Urothelium cell line (cell line): Measurements from ENCODE around the gene SLC2A1.

ENCODE experiments used
- DNase-seq: peaks from one replicate; pipeline ENCODE4 v3.0.0; 2011; ENCODE audit warnings: low spot score, mixed read lengths
- FAIRE-seq: peaks from 2 replicates; lab custom pipeline; 2011; peaks lifted over from hg19 to GRCh38; lab: Jason Lieb, UNC

SLC2A1 gene

GRCh38 chr1:42961312-42962091, 2.8 kb upstream of the SLC2A1 start:
- DNase-seq (no peak), FAIRE-seq (peak; percentile 79)

DNA sequence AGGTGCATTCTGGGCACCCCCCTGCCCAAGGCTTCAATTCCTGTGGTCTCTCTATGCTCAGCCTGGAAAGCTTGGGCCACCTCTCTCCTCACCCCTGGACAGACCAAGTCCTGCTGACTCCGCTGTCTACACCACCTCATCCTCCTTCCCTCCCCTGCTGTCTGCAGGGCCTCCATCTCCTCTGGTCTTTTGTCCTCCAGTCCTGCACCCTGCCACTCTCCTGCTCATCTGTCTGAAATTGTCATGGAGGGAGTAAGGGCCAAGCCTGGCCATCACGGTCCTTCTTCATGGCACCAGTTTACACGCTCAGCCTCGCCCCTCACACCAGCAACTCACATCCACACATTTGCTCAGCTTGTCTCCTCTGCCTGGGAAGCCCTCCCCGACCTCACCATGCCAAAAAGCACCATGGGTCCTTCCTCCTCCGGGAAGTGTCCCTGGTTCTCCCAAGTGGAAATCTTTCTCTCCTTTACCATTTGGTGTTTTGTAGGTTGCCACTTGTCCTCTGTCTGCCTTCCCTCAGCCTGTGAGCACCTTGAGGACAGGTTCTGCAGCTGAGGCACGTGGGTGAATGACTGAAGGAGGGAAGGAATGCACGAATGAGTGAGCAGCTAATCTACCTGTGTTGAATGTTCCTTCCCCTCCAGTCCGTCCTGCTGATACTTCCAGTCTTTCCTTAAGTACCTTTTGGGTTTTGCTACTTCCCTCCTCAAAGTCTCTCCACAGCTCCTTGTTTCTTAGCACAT, 2.1 kb upstream of the SLC2A1 start:
- DNase-seq = no peak
- FAIRE-seq = no peak

DNA sequence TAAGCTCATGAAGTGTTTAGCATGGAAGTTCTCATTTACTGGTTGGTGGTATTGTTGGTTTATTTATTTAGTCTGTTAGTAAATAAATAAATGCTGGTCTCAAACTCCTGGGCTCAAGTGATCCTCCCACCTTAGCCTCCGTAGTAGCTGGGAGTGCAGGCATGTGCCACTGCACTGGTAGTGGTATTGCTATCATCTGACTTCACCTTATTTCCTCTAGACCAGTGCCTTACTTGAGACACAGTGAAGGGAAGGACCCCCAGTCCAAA, 1.4 kb upstream of the SLC2A1 start:
- FAIRE-seq (no peak), DNase-seq (no peak)

- FAIRE-seq = peak; percentile 5
These were observed 684 bp downstream of the SLC2A1 start for GRCh38 chr1:42957880-42958487.

GRCh38 chr1:42957229-42957879, 1.3 kb downstream of the SLC2A1 start:
- DNase-seq = no peak
- no peak for FAIRE-seq

More at GRCh38 chr1:42957880-42958487, 684 bp downstream of the SLC2A1 start:
- peak; percentile 93 for DNase-seq

- no peak for FAIRE-seq
- DNase-seq = no peak
These were observed 1.9 kb downstream of the SLC2A1 start for GRCh38 chr1:42956739-42957138.

DNA sequence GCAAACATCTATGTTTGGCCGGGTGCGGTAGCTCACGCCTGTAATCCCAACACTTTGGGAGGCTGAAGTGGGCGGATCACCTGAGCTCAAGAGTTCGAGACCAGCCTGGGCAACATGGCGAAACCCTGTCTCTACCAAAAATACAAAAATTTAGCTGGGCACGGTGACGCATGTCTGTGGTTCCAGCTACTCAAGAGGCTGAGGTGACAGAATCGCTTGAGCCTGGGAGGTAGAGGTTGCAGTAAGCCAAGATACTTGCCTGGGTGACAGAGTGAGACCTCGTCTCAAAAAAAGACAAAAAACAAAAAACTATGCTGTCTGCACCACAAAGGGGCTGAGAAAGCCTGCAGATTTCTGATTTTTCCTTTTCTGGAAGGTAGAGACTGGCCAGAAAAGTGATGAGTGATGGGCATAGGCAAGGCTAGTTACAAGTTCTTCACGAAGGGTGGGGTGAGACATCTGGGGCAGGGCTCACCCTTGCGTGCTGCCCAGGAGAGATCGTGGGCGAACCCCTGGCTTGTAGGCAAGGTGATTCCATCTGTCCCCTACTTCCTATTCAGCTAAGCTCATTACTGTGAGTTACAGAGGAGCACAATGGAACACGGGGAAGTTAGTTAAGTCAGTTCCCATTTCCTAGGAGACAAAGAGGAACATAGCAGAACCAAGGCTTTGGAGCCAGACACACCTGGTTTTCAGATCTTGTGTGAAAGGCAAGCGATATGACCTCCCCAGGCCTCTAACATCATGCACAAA, 3.2 kb downstream of the SLC2A1 start:
- DNase-seq = no peak
- no peak for FAIRE-seq

DNA sequence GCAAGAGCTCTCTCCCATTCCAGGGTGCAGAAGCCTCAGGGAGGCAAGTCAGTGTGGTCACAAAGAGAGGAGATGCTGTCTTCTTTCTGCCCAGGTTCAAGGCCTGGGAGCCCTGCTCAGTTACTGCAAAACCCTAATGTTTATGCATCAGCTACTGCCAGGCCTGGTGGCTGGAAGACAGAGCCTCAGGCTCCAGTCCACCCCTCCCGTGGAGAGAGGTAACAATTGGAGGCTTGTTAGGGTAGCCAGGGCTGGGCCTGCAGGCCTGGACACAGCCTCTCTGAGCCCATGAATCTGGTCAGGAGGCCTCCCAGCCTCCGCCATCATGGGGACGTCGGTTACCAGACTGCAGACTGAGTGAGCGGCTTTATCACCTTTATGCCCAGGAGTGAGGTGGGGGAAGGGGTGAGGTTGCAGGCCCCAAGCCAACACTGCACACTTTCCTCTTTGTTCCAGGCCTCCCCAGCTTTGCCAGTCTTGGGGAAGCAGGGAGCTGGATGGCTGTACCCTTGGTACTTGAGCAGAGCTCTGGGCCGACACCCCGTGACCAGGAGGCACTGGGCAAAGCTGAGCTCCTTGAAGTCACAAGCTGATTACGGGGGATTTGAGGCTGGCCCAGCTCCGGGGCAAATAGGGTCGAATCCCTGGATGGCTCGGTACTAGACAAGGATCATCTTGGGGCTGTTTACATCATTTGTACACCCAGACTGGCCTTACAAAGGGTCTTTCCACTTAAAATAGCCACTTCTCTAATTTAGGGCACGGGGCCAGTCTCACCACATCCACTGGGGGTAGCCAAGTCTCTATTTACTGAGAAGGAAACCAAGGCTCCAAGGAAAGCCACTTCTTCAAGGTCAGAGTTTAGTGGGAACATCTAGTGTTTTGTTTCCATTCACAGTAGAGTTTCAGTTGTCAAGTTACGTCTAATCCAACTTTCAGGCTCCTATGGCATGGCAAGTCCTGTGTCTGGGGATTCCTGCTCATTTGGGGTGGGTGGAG, 5.2 kb downstream of the SLC2A1 start:
- FAIRE-seq (no peak), DNase-seq (no peak)

- FAIRE-seq (peak; percentile 84), DNase-seq (no peak)
These were observed 6.2 kb downstream of the SLC2A1 start for GRCh38 chr1:42952303-42953001.

DNA sequence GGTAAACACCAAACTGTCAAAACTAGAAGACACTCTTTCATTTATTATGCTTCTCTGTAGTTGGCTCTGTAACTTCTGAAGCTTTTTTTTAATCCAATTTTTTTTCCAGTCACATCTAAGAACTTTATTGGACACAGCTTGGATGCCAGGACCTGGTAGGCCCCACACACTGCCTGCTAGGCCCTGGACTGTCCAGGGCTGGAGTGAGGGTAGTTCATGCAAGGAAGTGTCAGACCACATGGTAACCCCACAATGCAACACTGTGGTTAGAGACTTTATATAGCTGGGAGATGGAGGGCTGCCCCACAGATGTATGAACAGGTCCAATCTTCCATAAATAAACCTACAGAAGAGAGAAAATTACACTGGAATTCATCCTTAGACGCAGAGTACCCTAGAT, 7.1 kb downstream of the SLC2A1 start:
- no peak for DNase-seq
- FAIRE-seq = no peak

- FAIRE-seq = peak; percentile 66
These were observed 8.6 kb downstream of the SLC2A1 start for GRCh38 chr1:42950116-42950481.

DNA sequence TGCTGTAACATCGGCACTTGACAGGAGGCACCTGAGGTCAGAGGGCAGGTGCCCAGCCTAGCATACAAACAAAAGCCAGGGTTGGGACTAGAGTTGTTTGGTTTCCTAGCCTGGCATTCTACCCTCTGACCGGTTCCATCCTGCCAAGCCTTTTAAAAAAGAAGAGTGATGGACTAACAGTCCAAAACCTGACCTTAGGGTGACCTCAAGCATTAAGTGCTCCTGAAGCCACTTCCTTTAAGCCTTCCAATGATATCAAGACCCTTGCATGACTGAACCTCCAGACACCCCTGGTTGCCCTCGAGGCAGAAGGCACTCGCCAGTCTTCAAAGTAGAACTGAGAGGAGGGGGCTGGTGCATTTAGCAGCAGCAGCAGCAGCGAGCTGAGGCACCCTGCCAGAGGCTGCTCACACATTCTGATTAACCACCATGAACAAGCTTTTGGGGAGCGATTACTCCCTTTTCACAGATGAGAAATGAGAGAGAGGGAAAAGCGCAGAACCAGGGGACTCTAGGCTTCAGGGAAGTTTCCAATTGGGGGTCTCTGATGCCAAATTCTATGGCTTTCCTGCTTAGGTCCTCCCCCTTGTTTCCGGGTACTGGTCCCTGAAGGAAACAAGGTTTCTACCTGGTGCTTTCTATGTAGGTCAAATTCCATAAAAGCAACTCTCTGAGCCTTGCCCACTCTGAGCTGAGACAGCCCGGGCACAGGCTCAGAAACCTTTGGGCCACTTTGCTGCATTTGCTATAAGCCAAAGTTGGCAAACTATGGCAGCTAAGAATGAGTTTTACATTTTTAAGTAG, 9.2 kb downstream of the SLC2A1 start:
- DNase-seq = no peak
- no peak for FAIRE-seq

More at GRCh38 chr1:42950116-42950481, 8.6 kb downstream of the SLC2A1 start:
- DNase-seq = peak; percentile 58

DNA sequence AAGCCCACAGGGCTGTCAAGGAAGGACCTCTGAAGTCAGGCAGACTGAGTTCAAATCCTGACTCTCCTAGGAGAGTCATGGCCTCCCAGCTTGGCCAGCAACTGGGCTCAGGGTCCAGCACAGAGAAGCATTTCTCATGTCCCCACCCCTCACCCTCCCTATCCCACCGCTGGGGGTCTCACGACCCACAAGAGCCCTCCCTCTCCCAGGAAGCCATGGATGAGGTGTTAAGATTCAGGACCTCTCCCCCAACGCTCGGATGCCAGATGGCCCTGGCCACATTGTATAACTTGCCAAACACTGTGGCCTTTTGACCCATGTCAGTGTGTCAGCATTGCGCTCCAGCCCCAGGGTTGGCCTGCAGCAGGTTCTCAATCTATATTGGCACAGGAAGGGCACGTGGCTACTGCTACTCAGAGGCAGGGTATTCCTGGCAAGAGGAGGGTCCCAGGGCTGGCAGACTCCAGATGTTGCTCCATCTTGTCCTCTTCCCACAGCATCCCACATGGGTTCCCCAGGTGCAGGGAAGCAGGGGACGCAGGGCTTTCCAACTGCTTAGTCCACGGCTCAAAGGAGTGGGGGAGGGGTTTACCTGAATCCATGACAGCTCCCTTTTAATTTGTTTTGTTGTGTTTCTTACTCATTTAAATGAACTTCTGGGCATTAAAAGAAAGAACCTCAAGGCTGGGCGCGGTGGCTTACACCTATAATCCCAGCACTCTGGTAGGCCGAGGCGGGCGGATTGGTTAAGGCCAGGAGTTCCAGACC, 10.5 kb downstream of the SLC2A1 start:
- DNase-seq (no peak), FAIRE-seq (no peak)

- DNase-seq = no peak
- FAIRE-seq = no peak
These were observed 11.6 kb downstream of the SLC2A1 start for GRCh38 chr1:42947117-42947516.

DNA sequence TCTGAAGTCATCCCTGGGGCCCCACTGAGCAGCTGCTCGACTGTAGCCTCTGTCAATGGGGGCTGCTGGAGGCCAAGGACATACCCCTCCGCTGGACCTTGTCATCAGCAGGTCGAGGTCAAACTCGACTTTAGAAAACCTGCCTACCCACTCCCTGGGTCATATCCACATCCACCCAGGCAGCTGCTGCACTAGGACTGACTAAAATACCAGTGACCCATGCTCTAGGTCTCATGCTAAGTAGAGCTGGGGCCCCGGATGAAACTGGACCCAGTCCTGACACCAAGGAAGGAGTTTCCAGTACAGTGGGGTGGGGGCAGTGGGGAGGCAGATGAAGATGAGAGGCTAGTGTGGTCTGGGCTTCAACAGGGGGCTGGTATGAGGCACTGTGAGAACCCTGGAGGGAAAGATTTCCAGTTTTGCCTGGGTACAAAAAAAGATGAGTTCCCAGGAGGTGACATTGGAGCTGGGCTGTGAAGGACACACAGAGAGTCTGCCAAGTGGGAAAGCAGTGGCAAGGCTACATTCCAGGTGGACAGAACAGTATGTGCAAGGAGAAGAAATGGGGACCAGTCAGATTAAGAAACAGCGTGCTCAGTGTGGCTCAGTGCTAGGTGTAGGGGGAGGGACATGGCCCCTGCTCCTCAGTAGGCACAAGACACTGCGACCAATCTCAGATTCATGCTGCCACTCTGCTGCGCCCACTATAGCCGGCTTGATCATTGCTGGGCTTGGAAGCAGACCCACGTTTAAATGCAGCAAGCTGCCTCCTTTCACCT, 12.4 kb downstream of the SLC2A1 start:
- DNase-seq (no peak), FAIRE-seq (no peak)

- DNase-seq (no peak), FAIRE-seq (no peak)
These were observed 13.5 kb downstream of the SLC2A1 start for GRCh38 chr1:42945164-42945563.
